Psoas muscle (tissue), 8 donors: ENCODE data around the gene DNAJC3. TPM values are rescaled to one million over a fixed set of nuclear protein-coding genes. Genes with fewer than 3 reads are reported as not detected.
A peak's percentile ranks its signal among the peaks of the same experiment; 100 is the strongest.

Experiments used
- ATAC-seq, 4 donors: fragments of 200-7000 bp; cut with Tn5 transposase; one replicate each; pipeline ENCODE4 v1.9.1; 2020; ENCODE audit warnings: moderate library complexity in 3 of 4, mild to moderate bottlenecking in 2 of 4
- DNase-seq, 2 donors: peaks; one replicate each; pipeline ENCODE4 v3.0.0-alpha.2; 2020
- H3K27ac ChIP-seq: fragments of 200-600 bp; one replicate; pipeline ENCODE4 v1.8.0; 2022
- H3K27me3 ChIP-seq, 3 donors: fragments of 200-600 bp in 1 of 3; one replicate each; pipeline versions ENCODE4 v1.6.1 to v1.8.0; 2013 to 2022; ENCODE audit warnings: low read length in 2 of 3, mild to moderate bottlenecking in 2 of 3, moderate library complexity in 1 of 3; ENCODE audit not compliant: insufficient read depth in 3 of 3
- H3K36me3 ChIP-seq, 2 donors: fragments of 200-600 bp in 1 of 2; one replicate each; pipeline versions ENCODE4 v1.6.1 to v1.8.0; 2013 to 2022; ENCODE audit warnings: low read depth in 1 of 2, mild to moderate bottlenecking in 1 of 2, moderate library complexity in 1 of 2; ENCODE audit not compliant: insufficient read depth in 1 of 2
- H3K4me1 ChIP-seq: fragments of 200-600 bp; one replicate; pipeline ENCODE4 v1.8.0; 2022
- H3K4me3 ChIP-seq: fragments of 200-600 bp; one replicate; pipeline ENCODE4 v1.8.0; 2022; ENCODE audit warnings: mild to moderate bottlenecking
- H3K9me3 ChIP-seq: fragments of 200-600 bp; one replicate; pipeline ENCODE4 v1.8.0; 2022
- WGBS, 3 donors: extraction: QIAGEN DNeasy Blood & Tissue Kit; methylation state at CpG; one replicate each; pipeline versions ENCODE4 v1.1.6 to v1.1.7; 2013; 5-methylcytosine and 5-hydroxymethylcytosine counted together
- intact Hi-C, 2 donors: fragments of 100-400 bp; cut with DNase I; formaldehyde crosslinking; loops; one replicate each; pipeline versions ENCODE4 v1.11.0 to v1.14.2; 2022
- polyA plus RNA-seq, 3 donors: library from polyadenylated mRNA; stranded (reverse); fragments of 200-250 nt; gene quantifications; one replicate each; pipeline ENCODE4 v1.2.3, GENCODE V29; 2013
- total RNA-seq, 4 donors: library from RNA; stranded (reverse); fragmentation: NEBNext Ultra II Directional in 2 of 4; extraction: Animal tissue kit (Norgen Biotek cat#: 25700) in 2 of 4; gene quantifications; one replicate each; pipeline versions ENCODE4 v1.2.1 to v1.2.4, GENCODE V29; 2021 to 2023
- TF ChIP-seq, protein P1 (sequence below): fragments of 200-600 bp; IDR thresholded peaks from one replicate; pipeline ENCODE4 v1.8.0; 2022; ENCODE audit warnings: antibody characterized with exemption
- donor health status: healthy with polysubstance abuse.
- donor health status: DM: no; HTN: no; CAD: no; lungs with moderate emphysema.
- donor health status: Bipolar disorder and iron deficiency.
- donor health status: healthy.
- donor health status: DM: yes; HTN: yes; CAD: no.
- donor health status: DM: no; HTN: no; CAD: no.
- donor health status: DM: no; HTN: no; CAD: no.
- donor health status: DM: yes; HTN: yes; CAD: no.

Gene DNAJC3
- total and polyA plus RNA-seq, 7 donors = 7.9 to 19.6 (median 11.8) TPM

DNA sequence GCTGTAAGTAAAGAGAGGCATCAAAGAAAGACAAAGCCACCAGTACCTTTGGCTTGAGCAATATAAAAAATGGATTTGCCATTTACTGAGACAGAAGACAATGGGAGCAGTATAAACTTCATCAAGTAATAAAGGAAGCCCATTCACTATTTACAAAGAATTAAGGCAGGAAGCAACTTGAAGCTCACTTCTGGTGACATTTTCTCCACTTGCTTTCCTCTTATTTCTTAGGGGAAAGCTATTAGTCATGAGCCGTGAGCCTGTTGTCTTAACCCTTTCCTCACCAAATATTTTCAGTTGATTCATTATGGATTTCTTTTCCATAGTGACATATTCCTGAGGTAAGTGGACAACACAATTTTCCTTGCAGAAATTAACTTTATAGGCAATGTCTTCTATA lies 156.8 kb downstream of the DNAJC3 start:
- H3K27me3 ChIP-seq = no peaks in the 10 kb centered on the region
- TF ChIP-seq, protein P1, sequence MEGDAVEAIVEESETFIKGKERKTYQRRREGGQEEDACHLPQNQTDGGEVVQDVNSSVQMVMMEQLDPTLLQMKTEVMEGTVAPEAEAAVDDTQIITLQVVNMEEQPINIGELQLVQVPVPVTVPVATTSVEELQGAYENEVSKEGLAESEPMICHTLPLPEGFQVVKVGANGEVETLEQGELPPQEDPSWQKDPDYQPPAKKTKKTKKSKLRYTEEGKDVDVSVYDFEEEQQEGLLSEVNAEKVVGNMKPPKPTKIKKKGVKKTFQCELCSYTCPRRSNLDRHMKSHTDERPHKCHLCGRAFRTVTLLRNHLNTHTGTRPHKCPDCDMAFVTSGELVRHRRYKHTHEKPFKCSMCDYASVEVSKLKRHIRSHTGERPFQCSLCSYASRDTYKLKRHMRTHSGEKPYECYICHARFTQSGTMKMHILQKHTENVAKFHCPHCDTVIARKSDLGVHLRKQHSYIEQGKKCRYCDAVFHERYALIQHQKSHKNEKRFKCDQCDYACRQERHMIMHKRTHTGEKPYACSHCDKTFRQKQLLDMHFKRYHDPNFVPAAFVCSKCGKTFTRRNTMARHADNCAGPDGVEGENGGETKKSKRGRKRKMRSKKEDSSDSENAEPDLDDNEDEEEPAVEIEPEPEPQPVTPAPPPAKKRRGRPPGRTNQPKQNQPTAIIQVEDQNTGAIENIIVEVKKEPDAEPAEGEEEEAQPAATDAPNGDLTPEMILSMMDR = no peak
- ATAC-seq (no peak), DNase-seq (no peak)
- WGBS, 3 donors = 5 to 25% (median 9%) methylated on average over 1 of the region's 1 CpG
- H3K4me3 ChIP-seq = no peak overlapping the region
- no peaks in the 10 kb centered on the region for H3K4me1 ChIP-seq
- no peaks in the 10 kb centered on the region for H3K36me3 ChIP-seq
- H3K9me3 ChIP-seq = no peaks in the 10 kb centered on the region
- H3K27ac ChIP-seq = no peak overlapping the region
- intact Hi-C loops = loop anchor here in 1 of 2 donors (1.0 to 5.0 kb wide), 2 partner anchors 209 to 296 kb away; no protein-coding TSS in a partner anchor

DNA sequence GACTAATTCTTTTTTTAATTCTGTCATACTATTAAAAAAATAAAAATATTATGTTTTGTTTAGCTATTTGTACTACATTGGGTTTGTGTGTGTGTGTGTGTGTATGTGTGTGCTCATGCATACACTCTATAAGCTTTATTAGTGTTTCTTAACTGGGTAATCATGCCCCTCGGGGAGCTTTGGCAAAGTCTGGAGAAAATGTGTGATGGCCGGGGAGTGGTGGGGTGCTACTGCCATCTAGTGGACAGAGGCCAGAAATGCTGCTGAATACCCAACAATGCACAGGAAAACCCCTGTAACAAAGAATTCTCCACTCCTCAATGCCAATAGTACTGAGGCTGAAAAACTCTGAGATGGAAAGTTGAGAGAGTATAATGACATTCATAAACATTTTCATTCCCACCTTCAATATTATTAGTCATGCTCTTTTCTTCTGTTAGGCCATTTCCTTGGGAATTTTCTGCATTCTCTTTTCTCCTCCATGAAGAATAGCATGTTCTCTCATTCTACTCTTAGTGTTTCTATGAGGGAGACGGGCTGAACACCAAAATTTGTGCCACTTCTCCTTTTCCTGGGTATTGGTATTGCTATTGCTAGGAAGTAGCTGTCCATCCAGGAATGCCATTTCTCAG lies 157.3 kb downstream of the DNAJC3 start:
- ATAC-seq (peak; percentile 65 to 86 (median 74)), DNase-seq (peak; percentile 39 to 70)
- 23 to 25% (median 23%) methylated on average over 3 of the region's 3 CpGs for WGBS, 3 donors
- H3K4me1 ChIP-seq = no peaks in the 10 kb centered on the region
- H3K27me3 ChIP-seq = no peaks in the 10 kb centered on the region
- intact Hi-C loops = loop anchor here in 1 of 2 donors (1.0 to 5.0 kb wide), 2 partner anchors 210 to 297 kb away; no protein-coding TSS in a partner anchor
- no peak overlapping the region for H3K27ac ChIP-seq
- no peaks in the 10 kb centered on the region for H3K9me3 ChIP-seq
- H3K36me3 ChIP-seq = no peaks in the 10 kb centered on the region
- TF ChIP-seq, protein P1 = peak; percentile 96
- no peak overlapping the region for H3K4me3 ChIP-seq

DNA sequence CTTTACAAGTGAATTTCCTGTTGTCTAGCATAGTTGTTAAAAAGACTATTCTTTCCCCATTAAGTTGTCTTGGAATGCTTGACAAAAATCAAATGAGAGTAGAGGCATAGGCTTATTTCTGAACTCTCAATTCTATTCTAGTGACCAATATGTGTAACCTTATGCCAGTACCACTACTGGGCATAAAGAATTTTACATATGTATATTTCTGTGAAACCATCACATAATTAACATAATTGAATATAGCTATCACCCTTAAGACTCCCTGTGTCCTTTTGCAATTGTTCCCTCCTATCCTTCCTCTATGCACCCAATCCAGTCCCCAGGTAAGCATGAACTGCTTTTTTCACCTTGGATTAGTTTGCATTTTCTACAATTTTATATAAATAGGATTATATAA lies 165.0 kb downstream of the DNAJC3 start:
- peaks cover 7% of the 10 kb centered on the region for H3K9me3 ChIP-seq
- intact Hi-C loops = no loop called here
- TF ChIP-seq, protein P1 = no peak
- H3K27me3 ChIP-seq = no peaks in the 10 kb centered on the region
- H3K4me3 ChIP-seq = no peak overlapping the region
- ATAC-seq (no peak), DNase-seq (no peak)
- H3K36me3 ChIP-seq = no peaks in the 10 kb centered on the region
- no peak overlapping the region for H3K27ac ChIP-seq
- H3K4me1 ChIP-seq = no peaks in the 10 kb centered on the region

DNA sequence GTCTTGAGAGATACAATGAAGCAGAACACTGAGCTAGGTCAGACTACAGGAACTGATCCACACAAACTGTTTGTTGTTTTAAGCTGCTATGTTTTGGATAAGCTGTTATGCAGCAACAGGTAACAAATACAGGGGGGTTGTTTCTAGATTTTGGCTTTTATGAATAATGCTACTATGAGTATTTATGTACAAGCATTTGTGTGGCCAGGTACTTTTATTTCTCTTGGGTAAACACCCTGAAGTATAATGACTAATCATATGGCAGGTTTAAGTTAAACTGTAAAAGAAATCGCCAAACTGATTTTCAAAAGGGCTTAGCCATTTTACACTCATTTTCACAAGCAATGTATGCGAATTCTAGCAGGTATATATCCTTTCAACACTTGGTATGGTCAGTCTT lies 166.0 kb downstream of the DNAJC3 start:
- H3K36me3 ChIP-seq = no peaks in the 10 kb centered on the region
- peaks cover 7% of the 10 kb centered on the region for H3K9me3 ChIP-seq
- ATAC-seq (no peak), DNase-seq (no peak)
- intact Hi-C loops = no loop called here
- H3K4me1 ChIP-seq = no peaks in the 10 kb centered on the region
- no peak overlapping the region for H3K4me3 ChIP-seq
- H3K27me3 ChIP-seq = no peaks in the 10 kb centered on the region
- WGBS, 3 donors = 90 to 94% (median 91%) methylated on average over 2 of the region's 2 CpGs
- TF ChIP-seq, protein P1 = no peak
- H3K27ac ChIP-seq = no peak overlapping the region

Other genes starting within 250 kb of the DNAJC3 start
- under 1 TPM in 2 of 4 donors, not detected in 2; 0.11 to 0.17 TPM for gene CLDN10, start 124.4 kb upstream of the DNAJC3 start, total RNA-seq
- under 1 TPM; 0.04 to 0.26 (median 0.14) TPM for gene CLDN10, start 124.4 kb upstream of the DNAJC3 start, polyA plus RNA-seq
- gene DZIP1, start 32.4 kb upstream of the DNAJC3 start, total RNA-seq = 1 to 10 TPM; 1.8 to 2.9 (median 2.0) TPM
- gene DZIP1, start 32.4 kb upstream of the DNAJC3 start, polyA plus RNA-seq = 1 to 10 TPM in 1 of 3 donors, under 1 TPM in 2; 0.70 to 1.1 (median 0.91) TPM